MM.1S (cell line): ENCODE data around the gene GNAS.

Experiments used
- CTCF ChIP-seq: fragments of 300-600 bp; sonication (generic); IDR thresholded peaks from 2 replicates; pipeline ENCODE4 v1.5.1; 2016; ENCODE audit warnings: antibody characterized with exemption, low read length, mixed read lengths
- EZH2 ChIP-seq: fragments of 300-600 bp; sonication (generic); optimal IDR thresholded peaks from 2 replicates; pipeline ENCODE3; 2017; ENCODE audit warnings: low read depth, mild to moderate bottlenecking, antibody characterized with exemption, low read length, mixed read lengths
- EZH2phosphoT487 ChIP-seq: fragments of 300-600 bp; sonication (generic); IDR thresholded peaks from 2 replicates; pipeline ENCODE4 v1.6.1; 2018; ENCODE audit warnings: antibody characterized with exemption, low read length

- TF ChIP-seq CTCF (no peak), EZH2phosphoT487 (no peak), EZH2 (no peak)
Measured at GRCh38 chr20:58896820-58897219, 44.3 kb downstream of the GNAS start.
